CD4-positive, alpha-beta memory T cell (primary cell): ENCODE results near the gene AKIRIN2. TPM values are rescaled to one million over a fixed set of nuclear protein-coding genes. Genes with fewer than 3 reads are reported as not detected.

ENCODE experiments used
- CTCF ChIA-PET: fragments of 350-600 bp; sonication (Branson Sonifier 250); formaldehyde crosslinking; loops from one replicate; lab custom pipeline; 2021; ENCODE audit warnings: inconsistent platforms; ENCODE audit not compliant: partially characterized antibody; lab: Charles Lee
- POLR2A ChIA-PET: fragments of 350-600 bp; sonication (Branson Sonifier 250); formaldehyde crosslinking; loops from one replicate; lab custom pipeline; 2021; ENCODE audit not compliant: partially characterized antibody; lab: Charles Lee
- DNase-seq, 5 donors: peaks; one replicate each; pipeline versions ENCODE4 v3.0.0 to v3.0.0-alpha.2; 2020 to 2022; ENCODE audit warnings: mixed read lengths in 1 of 5
- H3K27ac ChIP-seq: one replicate; pipeline ENCODE4 v1.7.0; 2013; ENCODE audit warnings: low read depth, low read length
- H3K27me3 ChIP-seq: 2 replicates; pipeline ENCODE4 v1.7.0; 2013; ENCODE audit warnings: mild to moderate bottlenecking, low read length, moderate library complexity; ENCODE audit not compliant: insufficient read depth
- H3K36me3 ChIP-seq: 2 replicates; pipeline ENCODE4 v1.7.0; 2013; ENCODE audit warnings: mild to moderate bottlenecking, low read length, moderate library complexity; ENCODE audit not compliant: insufficient read depth
- H3K4me1 ChIP-seq: 2 replicates; pipeline ENCODE4 v1.7.0; 2013; ENCODE audit warnings: mild to moderate bottlenecking, low read length, moderate library complexity; ENCODE audit not compliant: insufficient read depth
- H3K4me3 ChIP-seq, 2 donors: one replicate each; pipeline ENCODE4 v1.7.0; 2013; ENCODE audit warnings: low read length in 2 of 2, mild to moderate bottlenecking in 1 of 2
- H3K9me3 ChIP-seq, 2 donors: one replicate each; pipeline ENCODE4 v1.7.0; 2013; ENCODE audit warnings: low read length in 2 of 2, control low read depth in 1 of 2; ENCODE audit not compliant: control insufficient read depth in 1 of 2
- H3K27ac Mint-ChIP-seq, 7 donors: one replicate each; pipeline ENCODE4 v1.8.0; 2020 to 2021; ENCODE audit warnings: mixed read lengths in 7 of 7, mild to moderate bottlenecking in 6 of 7, inconsistent platforms in 3 of 7, moderate library complexity in 3 of 7
- H3K27me3 Mint-ChIP-seq, 2 donors: one replicate each; pipeline ENCODE4 v1.8.0; 2020 to 2021; ENCODE audit warnings: mixed read lengths in 2 of 2
- H3K36me3 Mint-ChIP-seq, 2 donors: one replicate each; pipeline ENCODE4 v1.8.0; 2020 to 2021; ENCODE audit warnings: mixed read lengths in 2 of 2, inconsistent platforms in 1 of 2, mild to moderate bottlenecking in 1 of 2
- H3K4me1 Mint-ChIP-seq, 4 donors: one replicate each; pipeline ENCODE4 v1.8.0; 2020 to 2021; ENCODE audit warnings: mixed read lengths in 4 of 4, mild to moderate bottlenecking in 1 of 4
- H3K4me3 Mint-ChIP-seq, 8 donors: one replicate each; pipeline ENCODE4 v1.8.0; 2020 to 2021; ENCODE audit warnings: mixed read lengths in 8 of 8, mild to moderate bottlenecking in 7 of 8, moderate library complexity in 6 of 8, inconsistent platforms in 3 of 8
- H3K9me3 Mint-ChIP-seq, 8 donors: one replicate each; pipeline ENCODE4 v1.8.0; 2020 to 2021; ENCODE audit warnings: mixed read lengths in 8 of 8, mild to moderate bottlenecking in 5 of 8, inconsistent platforms in 3 of 8, moderate library complexity in 1 of 8
- intact Hi-C: fragments of 100-400 bp; cut with micrococcal nuclease; formaldehyde crosslinking; loops from one replicate; pipeline ENCODE4 v1.15.1; 2023
- polyA plus RNA-seq, 2 donors: library from polyadenylated mRNA; unstranded; fragments of 300-500 nt; fragmentation: Illumina TruSeq; gene quantifications; one replicate each; pipeline ENCODE4 v1.2.3, GENCODE V29; 2021
- total RNA-seq, 2 experiments: library from RNA; stranded (reverse); gene quantifications; one replicate each; pipeline ENCODE4 v1.2.3, GENCODE V29; 2021

Gene AKIRIN2
- total and polyA plus RNA-seq, 4 experiments from 2014 or later = 49.3 to 69.8 (median 60.2) TPM

GRCh38 chr6:87645080-87645479, 57.0 kb downstream of the AKIRIN2 start:
- intact Hi-C loops = no loop called here
- Histone ChIP-seq H3K27ac (peak overlapping the region; percentile 47), H3K27me3 (no peaks in the 10 kb centered on the region), H3K9me3 (no peaks in the 10 kb centered on the region), H3K4me1 (peaks cover 11% of the 10 kb centered on the region), H3K4me3 (peak overlapping the region in 1 of 2 donors; percentile 7), H3K36me3 (no peaks in the 10 kb centered on the region)
- H3K27ac Mint-ChIP-seq = peak overlapping the region; percentile 55 to 97 (median 88)
- no peaks in the 10 kb centered on the region for H3K9me3 Mint-ChIP-seq
- no peaks in the 10 kb centered on the region for H3K27me3 Mint-ChIP-seq
- peaks cover 11 to 25% (median 18%) of the 10 kb centered on the region in 4 donors for H3K4me1 Mint-ChIP-seq
- ChIA-PET POLR2A (interaction anchor here (0.6 to 1.2 kb wide), 3 partner anchors 11 to 66 kb away, joined by 3 to 5 read pairs (median 3); partner anchors contain the start of gene AKIRIN2), CTCF (interaction anchor here (1.1 kb wide), 1 partner anchor 187 kb away, joined by 3 read pairs; no protein-coding TSS in a partner anchor)
- H3K4me3 Mint-ChIP-seq = peak overlapping the region; percentile 80 to 96 (median 87)
- peak in 3 of 5 donors; percentile 10 to 34 (median 25) for DNase-seq
- peaks cover 17 to 19% of the 10 kb centered on the region in 2 donors for H3K36me3 Mint-ChIP-seq

- Mint-ChIP-seq H3K36me3 (peaks cover 31% of the 10 kb centered on the region in 2 donors), H3K4me1 (peaks cover 8 to 19% (median 13%) of the 10 kb centered on the region in 4 donors), H3K27me3 (no peaks in the 10 kb centered on the region), H3K9me3 (no peaks in the 10 kb centered on the region), H3K4me3 (no peak overlapping the region), H3K27ac (no peak overlapping the region)
- H3K4me1 ChIP-seq = peaks cover 11% of the 10 kb centered on the region
- intact Hi-C loops = no loop called here
- POLR2A ChIA-PET = interaction anchor here (1.6 kb wide), 1 partner anchor 59 kb away, joined by 3 read pairs; no protein-coding TSS in a partner anchor
- H3K27ac ChIP-seq = no peak overlapping the region
- no peaks in the 10 kb centered on the region for H3K9me3 ChIP-seq
- H3K4me3 ChIP-seq = no peak overlapping the region
- no peaks in the 10 kb centered on the region for H3K27me3 ChIP-seq
- CTCF ChIA-PET = interaction anchor here (0.7 to 1.5 kb wide), 3 partner anchors 13 to 38 kb away, joined by 3 to 4 read pairs (median 3); no protein-coding TSS in a partner anchor
- H3K36me3 ChIP-seq = peaks cover 4% of the 10 kb centered on the region
- DNase-seq = no peak
These were observed 60.9 kb downstream of the AKIRIN2 start for GRCh38 chr6:87641065-87641692.

DNA sequence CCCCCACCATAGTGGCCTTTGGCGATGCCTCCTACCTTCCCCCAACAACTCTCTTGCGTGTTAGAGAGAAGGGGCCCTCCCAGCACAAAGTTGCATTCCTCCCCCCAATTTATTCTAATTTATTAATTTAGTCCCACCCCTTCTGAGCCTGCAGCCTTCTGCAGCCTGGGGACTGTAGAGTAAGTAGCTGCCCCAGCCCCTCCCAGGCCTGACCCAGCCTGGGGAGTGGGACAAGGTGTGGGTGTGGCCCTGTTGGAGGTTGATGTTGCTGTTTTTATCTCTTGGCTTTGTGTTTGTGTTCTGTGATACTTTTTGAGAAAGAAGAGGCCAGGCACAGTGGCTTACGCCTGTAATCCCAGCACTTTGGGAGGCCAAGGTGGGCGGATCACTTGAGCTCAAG, 62.7 kb downstream of the AKIRIN2 start:
- no peak overlapping the region for H3K27ac ChIP-seq

GRCh38 chr6:87637106-87637505, 64.9 kb downstream of the AKIRIN2 start:
- POLR2A ChIA-PET = no interaction called here
- no peak overlapping the region for H3K4me3 Mint-ChIP-seq
- H3K27me3 ChIP-seq = no peaks in the 10 kb centered on the region

More for the DNA sequence above, 62.7 kb downstream of the AKIRIN2 start:
- ChIA-PET CTCF (interaction anchor here (1.4 kb wide), 1 partner anchor 18 kb away, joined by 4 read pairs; no protein-coding TSS in a partner anchor), POLR2A (no interaction called here)
- Mint-ChIP-seq H3K27me3 (no peaks in the 10 kb centered on the region), H3K27ac (no peak overlapping the region), H3K9me3 (no peaks in the 10 kb centered on the region), H3K4me3 (no peak overlapping the region), H3K36me3 (peaks cover 35 to 43% of the 10 kb centered on the region in 2 donors), H3K4me1 (peaks cover 0 to 6% (median 3%) of the 10 kb centered on the region in 4 donors)
- Histone ChIP-seq H3K27me3 (no peaks in the 10 kb centered on the region), H3K36me3 (peaks cover 8% of the 10 kb centered on the region), H3K9me3 (no peaks in the 10 kb centered on the region), H3K4me1 (no peaks in the 10 kb centered on the region), H3K4me3 (no peak overlapping the region)
- no peak for DNase-seq
- intact Hi-C loops = no loop called here

DNA sequence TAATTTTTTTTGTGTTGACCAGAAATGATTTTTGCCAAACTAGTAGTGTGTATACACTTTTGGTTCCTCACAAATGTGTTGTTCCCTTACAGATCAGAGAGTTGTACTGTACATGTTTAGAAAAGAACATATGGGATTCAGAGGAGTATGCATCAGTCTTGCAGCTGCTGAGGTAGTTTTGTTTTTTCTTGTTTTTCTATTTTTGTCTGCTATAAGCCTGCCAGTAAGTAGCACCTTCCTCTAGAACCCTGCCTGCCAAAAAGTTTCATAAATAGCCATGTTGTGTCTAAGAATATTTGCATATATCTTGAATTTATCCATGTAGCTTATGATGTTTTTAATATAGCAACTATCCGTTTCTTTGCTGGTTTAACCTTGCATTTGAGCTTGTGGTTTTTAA, 65.7 kb downstream of the AKIRIN2 start:
- Mint-ChIP-seq H3K9me3 (no peaks in the 10 kb centered on the region), H3K4me3 (no peak overlapping the region), H3K27me3 (no peaks in the 10 kb centered on the region), H3K27ac (peak overlapping the region in 1 of 7 donors; percentile 32), H3K4me1 (peaks cover 0 to 3% (median 0%) of the 10 kb centered on the region in 4 donors), H3K36me3 (peaks cover 44 to 51% of the 10 kb centered on the region in 2 donors)
- intact Hi-C loops = no loop called here
- Histone ChIP-seq H3K4me3 (no peak overlapping the region), H3K27me3 (no peaks in the 10 kb centered on the region), H3K4me1 (no peaks in the 10 kb centered on the region), H3K36me3 (peaks cover 8% of the 10 kb centered on the region), H3K27ac (no peak overlapping the region), H3K9me3 (no peaks in the 10 kb centered on the region)
- DNase-seq = no peak
- POLR2A ChIA-PET = no interaction called here
- CTCF ChIA-PET = interaction anchor here (0.6 kb wide), 1 partner anchor 196 kb away, joined by 3 read pairs; no protein-coding TSS in a partner anchor

More at GRCh38 chr6:87637106-87637505, 64.9 kb downstream of the AKIRIN2 start:
- Mint-ChIP-seq H3K27ac (no peak overlapping the region), H3K36me3 (peaks cover 45 to 51% of the 10 kb centered on the region in 2 donors), H3K4me1 (peaks cover 0 to 3% (median 0%) of the 10 kb centered on the region in 4 donors), H3K27me3 (no peaks in the 10 kb centered on the region), H3K9me3 (no peaks in the 10 kb centered on the region)
- Histone ChIP-seq H3K27ac (no peak overlapping the region), H3K36me3 (peaks cover 8% of the 10 kb centered on the region), H3K4me3 (no peak overlapping the region), H3K4me1 (no peaks in the 10 kb centered on the region), H3K9me3 (no peaks in the 10 kb centered on the region)
- CTCF ChIA-PET = no interaction called here
- no peak for DNase-seq
- intact Hi-C loops = no loop called here

DNA sequence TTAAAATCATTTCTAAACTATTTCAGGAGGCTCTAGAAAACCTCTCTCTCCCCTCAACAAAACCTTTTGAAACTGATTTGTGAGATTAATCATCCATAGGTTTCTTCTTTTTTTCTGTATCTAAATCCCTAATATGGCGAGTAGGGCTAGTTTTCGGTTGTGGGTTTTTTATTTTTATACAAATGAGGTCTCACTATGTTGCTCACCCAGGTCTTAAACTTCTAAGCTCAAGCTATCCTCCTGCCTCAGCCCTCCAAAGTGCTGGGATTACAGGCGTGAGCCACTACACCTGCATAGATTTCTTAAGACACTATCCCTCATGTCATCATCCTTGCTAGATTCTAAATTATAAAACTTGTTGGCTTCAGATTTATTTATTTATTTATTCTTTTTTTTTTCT, 68.2 kb downstream of the AKIRIN2 start:
- H3K27ac ChIP-seq = no peak overlapping the region
- ChIA-PET CTCF (no interaction called here), POLR2A (no interaction called here)
- peaks cover 8% of the 10 kb centered on the region for H3K36me3 ChIP-seq
- H3K4me1 Mint-ChIP-seq = peaks cover 0 to 3% (median 0%) of the 10 kb centered on the region in 4 donors
- no peaks in the 10 kb centered on the region for H3K9me3 ChIP-seq
- no peaks in the 10 kb centered on the region for H3K9me3 Mint-ChIP-seq
- DNase-seq = no peak
- no peaks in the 10 kb centered on the region for H3K4me1 ChIP-seq
- H3K4me3 Mint-ChIP-seq = no peak overlapping the region
- peaks cover 47 to 54% of the 10 kb centered on the region in 2 donors for H3K36me3 Mint-ChIP-seq
- H3K4me3 ChIP-seq = no peak overlapping the region
- no peak overlapping the region for H3K27ac Mint-ChIP-seq
- no peaks in the 10 kb centered on the region for H3K27me3 Mint-ChIP-seq
- intact Hi-C loops = no loop called here
- no peaks in the 10 kb centered on the region for H3K27me3 ChIP-seq

DNA sequence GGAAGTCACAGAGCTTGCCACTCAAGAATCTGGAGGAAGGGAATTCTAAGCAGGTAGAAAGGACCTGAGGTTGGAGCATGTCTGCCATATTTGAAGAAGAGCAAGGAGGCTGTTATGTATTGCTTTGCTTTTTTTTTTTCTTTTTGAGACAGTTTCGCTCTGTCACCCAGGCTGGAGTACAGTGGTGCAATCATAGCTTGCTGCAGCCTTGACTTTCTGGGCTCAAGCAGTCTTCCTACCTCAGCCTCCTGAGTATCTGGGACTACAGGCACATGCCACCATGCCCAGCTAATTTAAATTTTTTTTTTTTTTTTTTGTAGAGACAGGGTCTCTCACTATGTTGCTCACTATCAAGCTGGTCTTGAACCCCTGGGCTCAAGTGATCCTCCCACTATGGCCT, 71.3 kb downstream of the AKIRIN2 start:
- no peaks in the 10 kb centered on the region for H3K27me3 ChIP-seq
- Mint-ChIP-seq H3K27me3 (no peaks in the 10 kb centered on the region), H3K4me3 (peak overlapping the region in 1 of 8 donors; percentile 58), H3K36me3 (peaks cover 40 to 46% of the 10 kb centered on the region in 2 donors), H3K27ac (no peak overlapping the region), H3K4me1 (peaks cover 0 to 2% (median 0%) of the 10 kb centered on the region in 4 donors), H3K9me3 (no peaks in the 10 kb centered on the region)
- no peak overlapping the region for H3K4me3 ChIP-seq
- H3K36me3 ChIP-seq = peaks cover 4% of the 10 kb centered on the region
- DNase-seq = no peak
- ChIA-PET CTCF (no interaction called here), POLR2A (interaction anchor here (0.6 kb wide), 1 partner anchor 23 kb away, joined by 3 read pairs; no protein-coding TSS in a partner anchor)
- no peak overlapping the region for H3K27ac ChIP-seq
- H3K9me3 ChIP-seq = no peaks in the 10 kb centered on the region
- H3K4me1 ChIP-seq = no peaks in the 10 kb centered on the region
- intact Hi-C loops = no loop called here
